ENCODE data around the gene DDHD1. TPM values are rescaled to one million over a fixed set of nuclear protein-coding genes. Genes with fewer than 3 reads are reported as not detected.

DDHD1 gene
- total RNA-seq, 6 experiments from 2014 or later: 2.7 to 8.4 (median 6.0) TPM

DNA sequence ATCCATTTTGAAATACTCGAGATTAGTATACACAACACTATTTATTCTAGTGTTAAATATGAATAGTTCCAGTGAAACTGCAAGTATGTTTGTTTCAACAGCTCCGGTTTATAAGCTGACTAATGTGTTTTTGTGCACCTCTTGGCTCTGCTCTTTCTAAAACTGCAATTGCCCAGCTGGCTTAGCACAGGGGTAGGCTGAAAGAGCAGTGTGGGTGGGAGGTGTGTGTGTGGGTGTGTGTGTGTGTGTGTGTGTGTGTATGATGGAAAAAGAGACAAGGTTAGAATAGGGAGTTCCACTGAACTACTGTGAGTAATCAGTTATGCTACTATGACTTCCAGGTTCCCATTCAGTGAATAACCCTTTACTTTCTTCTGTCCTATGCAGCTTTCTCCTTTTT, 37.8 kb upstream of the DDHD1 start:
- no peak for DNase-seq
- no peaks in the 10 kb centered on the region for H3K4me1 ChIP-seq
- intact Hi-C loops (cut with DNase I): no loop called here
- H3K27me3 ChIP-seq: no peaks in the 10 kb centered on the region
- no peak overlapping the region for H3K27ac ChIP-seq
- no peak overlapping the region for H3K4me3 ChIP-seq
- TF ChIP-seq, protein P1, sequence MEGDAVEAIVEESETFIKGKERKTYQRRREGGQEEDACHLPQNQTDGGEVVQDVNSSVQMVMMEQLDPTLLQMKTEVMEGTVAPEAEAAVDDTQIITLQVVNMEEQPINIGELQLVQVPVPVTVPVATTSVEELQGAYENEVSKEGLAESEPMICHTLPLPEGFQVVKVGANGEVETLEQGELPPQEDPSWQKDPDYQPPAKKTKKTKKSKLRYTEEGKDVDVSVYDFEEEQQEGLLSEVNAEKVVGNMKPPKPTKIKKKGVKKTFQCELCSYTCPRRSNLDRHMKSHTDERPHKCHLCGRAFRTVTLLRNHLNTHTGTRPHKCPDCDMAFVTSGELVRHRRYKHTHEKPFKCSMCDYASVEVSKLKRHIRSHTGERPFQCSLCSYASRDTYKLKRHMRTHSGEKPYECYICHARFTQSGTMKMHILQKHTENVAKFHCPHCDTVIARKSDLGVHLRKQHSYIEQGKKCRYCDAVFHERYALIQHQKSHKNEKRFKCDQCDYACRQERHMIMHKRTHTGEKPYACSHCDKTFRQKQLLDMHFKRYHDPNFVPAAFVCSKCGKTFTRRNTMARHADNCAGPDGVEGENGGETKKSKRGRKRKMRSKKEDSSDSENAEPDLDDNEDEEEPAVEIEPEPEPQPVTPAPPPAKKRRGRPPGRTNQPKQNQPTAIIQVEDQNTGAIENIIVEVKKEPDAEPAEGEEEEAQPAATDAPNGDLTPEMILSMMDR (IDR thresholded peaks at IDR 0.05): no peak
- TF ChIP-seq POLR2A (IDR thresholded peaks at IDR 0.05): no peak
- H3K36me3 ChIP-seq: no peaks in the 10 kb centered on the region
- H3K9me3 ChIP-seq: no peaks in the 10 kb centered on the region
- 52% methylated on average over 2 of the region's 2 CpGs for WGBS (ENCODE audit: insufficient coverage, low coverage, low lambda C conversion rate, missing lambda C conversion rate)
- no peak for ATAC-seq

DNA sequence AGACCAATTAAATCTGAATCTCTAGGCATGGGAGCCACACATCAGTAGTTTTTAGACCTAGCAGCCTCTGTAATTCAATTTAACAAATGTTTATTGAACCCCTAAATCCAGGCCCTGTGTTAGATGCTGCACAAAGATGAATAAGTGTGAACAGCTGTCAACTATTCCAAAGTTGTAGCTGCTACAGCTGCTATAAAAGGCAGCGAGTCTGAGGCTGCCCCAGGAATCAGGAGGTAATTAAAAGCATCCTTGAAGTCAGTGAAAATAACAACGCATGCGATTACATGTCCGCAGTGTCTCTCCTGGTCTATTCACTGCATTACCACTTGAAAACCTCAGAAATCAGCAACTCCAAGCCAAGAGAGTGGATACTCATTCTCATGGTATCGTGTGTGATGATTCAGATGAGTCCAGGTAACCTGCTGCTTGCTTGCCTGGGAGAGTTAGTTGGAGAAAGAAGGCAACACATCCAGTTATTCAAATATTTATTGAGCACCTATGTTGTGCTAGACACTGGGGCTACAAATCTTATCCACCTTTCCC, 34.9 kb upstream of the DDHD1 start:
- Histone ChIP-seq H3K4me3 (no peak overlapping the region), H3K9me3 (no peaks in the 10 kb centered on the region), H3K4me1 (no peaks in the 10 kb centered on the region), H3K27ac (no peak overlapping the region), H3K27me3 (no peaks in the 10 kb centered on the region), H3K36me3 (no peaks in the 10 kb centered on the region)
- intact Hi-C loops (cut with DNase I): no loop called here
- DNase-seq: no peak
- TF ChIP-seq, protein P1 (IDR thresholded peaks at IDR 0.05): no peak
- no peak for TF ChIP-seq POLR2A (IDR thresholded peaks at IDR 0.05)
- no peak for ATAC-seq
- WGBS (ENCODE audit: insufficient coverage, low coverage, low lambda C conversion rate, missing lambda C conversion rate): 83% methylated on average over 1 of the region's 5 CpGs

DNA sequence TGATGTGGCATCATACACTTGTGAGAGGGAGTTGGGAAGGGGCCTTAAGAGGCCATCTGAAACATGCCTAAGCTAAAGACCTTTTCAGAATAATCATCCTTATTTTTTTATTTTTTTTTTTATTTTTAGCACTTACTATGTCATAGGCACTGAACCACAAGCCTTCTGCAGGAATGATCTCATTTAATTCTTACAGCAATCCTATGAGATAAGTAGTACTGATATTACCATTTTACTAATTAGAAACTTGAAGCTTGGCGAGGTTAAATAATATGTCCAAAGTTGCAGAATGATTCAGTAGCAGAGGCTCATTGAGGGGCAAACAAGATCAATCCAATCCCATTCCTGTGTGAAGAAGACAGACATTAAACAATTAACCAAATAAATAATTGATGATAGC, 33.4 kb upstream of the DDHD1 start:
- no peak overlapping the region for H3K27ac ChIP-seq
- no peak for ATAC-seq
- no peaks in the 10 kb centered on the region for H3K27me3 ChIP-seq
- H3K4me3 ChIP-seq: no peak overlapping the region
- no peaks in the 10 kb centered on the region for H3K36me3 ChIP-seq
- H3K9me3 ChIP-seq: no peaks in the 10 kb centered on the region
- no peaks in the 10 kb centered on the region for H3K4me1 ChIP-seq
- WGBS (ENCODE audit: insufficient coverage, low coverage, low lambda C conversion rate, missing lambda C conversion rate): 50% methylated on average over 1 of the region's 1 CpG
- no peak for DNase-seq
- intact Hi-C loops (cut with DNase I): no loop called here
- TF ChIP-seq, protein P1 (IDR thresholded peaks at IDR 0.05): no peak
- no peak for TF ChIP-seq POLR2A (IDR thresholded peaks at IDR 0.05)

DNA sequence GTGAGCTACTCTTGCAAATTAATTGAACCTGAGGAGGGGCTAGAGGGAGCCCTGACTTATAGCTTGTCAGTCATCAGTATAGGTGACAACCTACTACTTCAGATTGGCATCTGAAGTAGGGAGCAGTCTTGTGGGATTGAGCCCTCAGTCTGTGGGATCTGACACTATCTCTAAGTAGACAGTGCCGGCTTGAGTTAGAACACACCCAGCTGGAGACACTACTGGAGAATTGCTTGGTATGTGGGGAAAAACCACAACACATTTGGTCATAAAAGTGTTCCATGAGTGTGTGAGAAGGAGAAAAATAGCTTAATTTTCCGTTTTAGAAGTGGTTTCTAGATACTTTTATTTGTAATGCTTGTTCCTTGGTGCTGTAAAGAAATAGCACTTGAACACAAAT, 30.5 kb upstream of the DDHD1 start:
- no peak for DNase-seq
- 47% methylated on average over 2 of the region's 2 CpGs for WGBS (ENCODE audit: insufficient coverage, low coverage, low lambda C conversion rate, missing lambda C conversion rate)

More for the DNA sequence above, 30.5 kb upstream of the DDHD1 start:
- Histone ChIP-seq H3K4me1 (no peaks in the 10 kb centered on the region), H3K9me3 (no peaks in the 10 kb centered on the region), H3K27ac (no peak overlapping the region), H3K4me3 (no peak overlapping the region), H3K36me3 (no peaks in the 10 kb centered on the region), H3K27me3 (no peaks in the 10 kb centered on the region)
- intact Hi-C loops (cut with DNase I): no loop called here
- ATAC-seq: no peak
- TF ChIP-seq, protein P1 (IDR thresholded peaks at IDR 0.05): no peak
- no peak for TF ChIP-seq POLR2A (IDR thresholded peaks at IDR 0.05)

All from right lobe of liver (tissue), 6 donors.